PFSK-1 (cell line): Measurements from ENCODE around the gene SYNE1.

Source experiments
- POLR2AphosphoS5 ChIP-seq: IDR thresholded peaks from 2 replicates; pipeline ENCODE4 v1.6.1; 2012; ENCODE audit warnings: low read depth, mild to moderate bottlenecking, control low read depth, low read length, moderate library complexity
- REST ChIP-seq, 2 experiments: IDR thresholded peaks; 2 replicates each; pipeline versions ENCODE4 v1.6.1 to v1.8.0; 2011 to 2012; ENCODE audit warnings: low read depth in 2 of 2, low read length in 2 of 2, control low read depth in 1 of 2, inconsistent platforms in 1 of 2, mild to moderate bottlenecking in 1 of 2, moderate library complexity in 1 of 2; ENCODE audit not compliant: insufficient read depth in 1 of 2

GRCh38 chr6:152173957-152174356 is 463.2 kb downstream of the SYNE1 start:
- no peak for TF ChIP-seq POLR2AphosphoS5
- no peak for TF ChIP-seq REST (IDR thresholded peaks at IDR 0.05; ENCODE audit: insufficient read depth in 1 of 2, low read depth in 2 of 2, low read length in 2 of 2)
